GM21423 (cell line): Measurements from ENCODE around the gene SYNE1.
A peak's percentile ranks its signal among the peaks of the same experiment; 100 is the strongest.
"Not testable (repeated sequence)": the region's sequence is repeated elsewhere in the genome, so short reads cannot be mapped to it uniquely, and the experiment has no call there.

Experiments
- ATAC-seq: cut with Tn5 transposase; IDR thresholded peaks from one replicate; pipeline ENCODE4 v1.9.1; 2021; ENCODE audit warnings: mild to moderate bottlenecking, moderate library complexity; ENCODE audit not compliant: unreplicated experiment

The SYNE1 gene

GRCh38 chr6:152330961-152331360 lies 306.2 kb downstream of the SYNE1 start:
- ATAC-seq = no peak

- ATAC-seq = no peak
These were observed 307.3 kb downstream of the SYNE1 start for GRCh38 chr6:152329638-152330448.

- ATAC-seq = not testable (repeated sequence)
These were observed 309.0 kb downstream of the SYNE1 start for GRCh38 chr6:152328200-152328599.

GRCh38 chr6:152323376-152323775 lies 313.8 kb downstream of the SYNE1 start:
- no peak for ATAC-seq

- no peak for ATAC-seq
These were observed 318.9 kb downstream of the SYNE1 start for GRCh38 chr6:152318278-152318677.

GRCh38 chr6:152316024-152316423 lies 321.1 kb downstream of the SYNE1 start:
- ATAC-seq = no peak

- ATAC-seq = no peak
These were observed 322.7 kb downstream of the SYNE1 start for GRCh38 chr6:152314483-152314832.

- ATAC-seq = no peak
These were observed 323.4 kb downstream of the SYNE1 start for GRCh38 chr6:152313542-152314482.

GRCh38 chr6:152312434-152312833 lies 324.7 kb downstream of the SYNE1 start:
- no peak for ATAC-seq

- ATAC-seq = no peak
These were observed 326.7 kb downstream of the SYNE1 start for GRCh38 chr6:152310371-152310954.

GRCh38 chr6:152309648-152310047 lies 327.5 kb downstream of the SYNE1 start:
- peak; percentile 75 for ATAC-seq

- no peak for ATAC-seq
These were observed 328.2 kb downstream of the SYNE1 start for GRCh38 chr6:152309006-152309405.

- ATAC-seq = no peak
These were observed 328.9 kb downstream of the SYNE1 start for GRCh38 chr6:152308306-152308705.

- ATAC-seq = no peak
These were observed 331.5 kb downstream of the SYNE1 start for GRCh38 chr6:152305672-152306071.

- peak; percentile 93 for ATAC-seq
These were observed 335.2 kb downstream of the SYNE1 start for GRCh38 chr6:152301765-152302568.

- peak; percentile 24 for ATAC-seq
These were observed 336.0 kb downstream of the SYNE1 start for GRCh38 chr6:152301021-152301764.

GRCh38 chr6:152300517-152300916 lies 336.6 kb downstream of the SYNE1 start:
- ATAC-seq = no peak

GRCh38 chr6:152298848-152299735 lies 338.1 kb downstream of the SYNE1 start:
- no peak for ATAC-seq

- no peak for ATAC-seq
These were observed 339.0 kb downstream of the SYNE1 start for GRCh38 chr6:152298055-152298647.
